ENCODE results near the gene TAL1.

TAL1 gene

GRCh38 chr1:47216278-47217059 lies 15.6 kb downstream of the TAL1 start:
- no peak for DNase-seq
- TF ChIP-seq CTCF (IDR thresholded peaks at IDR 0.05; ENCODE audit: low read depth, low read length, missing control alignments), result no peak
- Histone ChIP-seq H3K36me3 (replicated peaks) (no peaks in the 10 kb centered on the region), H3K27ac (no peak overlapping the region), H3K27me3 (replicated peaks) (no peaks in the 10 kb centered on the region), H3K4me3 (ENCODE audit: low read depth, low read length) (no peak overlapping the region)
- in situ Hi-C loops (cut with HindIII; ENCODE audit: low pct_ligation_motif_present, low sequenced_read_pairs), result no loop called here

- Histone ChIP-seq H3K27ac (no peak overlapping the region), H3K36me3 (replicated peaks) (no peaks in the 10 kb centered on the region), H3K4me3 (ENCODE audit: low read depth, low read length) (no peak overlapping the region), H3K27me3 (replicated peaks) (no peaks in the 10 kb centered on the region)
- DNase-seq, result no peak
- no peak for TF ChIP-seq CTCF (IDR thresholded peaks at IDR 0.05; ENCODE audit: low read depth, low read length, missing control alignments)
- in situ Hi-C loops (cut with HindIII; ENCODE audit: low pct_ligation_motif_present, low sequenced_read_pairs), result no loop called here
These were observed 16.3 kb downstream of the TAL1 start for GRCh38 chr1:47215713-47216112.

- no peak for TF ChIP-seq CTCF (IDR thresholded peaks at IDR 0.05; ENCODE audit: low read depth, low read length, missing control alignments)
- no peak for DNase-seq
- in situ Hi-C loops (cut with HindIII; ENCODE audit: low pct_ligation_motif_present, low sequenced_read_pairs), result no loop called here
- no peaks in the 10 kb centered on the region for H3K36me3 ChIP-seq (replicated peaks)
- no peak overlapping the region for H3K4me3 ChIP-seq (ENCODE audit: low read depth, low read length)
- H3K27ac ChIP-seq, result no peak overlapping the region
- no peaks in the 10 kb centered on the region for H3K27me3 ChIP-seq (replicated peaks)
These were observed 17.5 kb downstream of the TAL1 start for GRCh38 chr1:47214549-47214948.

DNA sequence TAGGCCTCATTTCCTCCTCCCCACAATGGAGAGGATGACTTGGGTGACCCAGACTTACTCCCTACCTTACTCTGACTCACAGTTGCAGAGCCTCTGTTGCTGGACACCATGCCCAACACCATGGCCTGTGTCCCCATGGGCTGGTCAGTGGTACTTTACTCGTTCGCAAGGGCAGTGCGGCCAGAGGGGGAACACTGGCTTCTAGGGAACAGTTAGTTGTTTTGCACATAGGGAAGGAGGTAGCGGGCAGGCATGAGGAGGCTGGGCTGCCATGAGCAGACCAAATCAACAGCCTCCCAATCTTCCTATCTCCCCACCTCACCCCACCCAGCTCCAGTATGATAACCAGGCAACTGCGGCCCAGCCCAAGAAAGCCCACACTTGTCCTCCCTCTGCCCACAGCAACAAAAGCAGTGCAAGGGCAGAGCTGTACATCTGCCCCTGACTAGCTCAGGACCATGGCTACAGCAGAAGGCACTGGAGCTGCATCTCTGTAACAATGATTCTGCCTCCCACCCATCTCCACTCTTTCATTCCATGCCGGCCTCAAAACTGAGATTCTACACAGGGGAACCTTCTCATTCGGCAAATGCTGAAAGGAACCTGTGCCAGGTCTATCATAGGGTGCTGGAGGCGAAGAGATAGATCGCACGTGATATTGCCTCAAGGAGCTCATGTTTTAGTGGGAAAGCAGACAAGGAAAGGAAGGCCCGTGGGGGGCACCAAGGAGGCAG lies 18.6 kb downstream of the TAL1 start:
- in situ Hi-C loops (cut with HindIII; ENCODE audit: low pct_ligation_motif_present, low sequenced_read_pairs), result no loop called here
- Histone ChIP-seq H3K27me3 (replicated peaks) (no peaks in the 10 kb centered on the region), H3K36me3 (replicated peaks) (no peaks in the 10 kb centered on the region), H3K4me3 (ENCODE audit: low read depth, low read length) (no peak overlapping the region), H3K27ac (no peak overlapping the region)
- DNase-seq, result no peak
- no peak for TF ChIP-seq CTCF (IDR thresholded peaks at IDR 0.05; ENCODE audit: low read depth, low read length, missing control alignments)

DNA sequence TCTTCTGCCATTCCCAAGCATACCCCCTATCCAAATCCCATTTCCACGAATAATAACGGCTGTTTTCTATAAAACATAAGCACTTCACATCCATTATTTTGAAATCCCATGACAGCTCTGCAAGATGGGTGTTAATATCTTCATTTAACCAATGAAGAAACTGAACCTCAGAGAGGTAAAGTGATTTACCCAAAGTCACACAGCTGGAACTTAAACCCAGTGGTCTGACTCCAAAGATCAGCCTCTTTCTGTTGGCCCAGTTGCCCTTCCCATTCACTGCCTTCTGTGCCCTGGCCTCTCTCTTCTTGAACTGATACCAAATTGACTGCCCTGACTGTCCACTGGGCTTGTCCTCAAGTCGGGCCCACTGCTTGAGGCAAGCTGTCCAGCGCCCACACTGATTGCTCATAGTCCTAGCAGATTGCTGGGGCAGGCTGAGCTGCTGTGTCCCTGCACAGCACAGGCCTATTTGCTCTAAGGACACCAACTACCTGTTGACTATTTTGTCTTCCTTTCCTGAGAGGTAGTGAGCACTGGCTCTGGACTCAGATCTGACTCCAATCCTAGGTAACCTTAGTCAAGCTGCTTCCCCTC lies 19.3 kb downstream of the TAL1 start:
- H3K27me3 ChIP-seq (replicated peaks), result no peaks in the 10 kb centered on the region

More for the DNA sequence above, 19.3 kb downstream of the TAL1 start:
- Histone ChIP-seq H3K36me3 (replicated peaks) (no peaks in the 10 kb centered on the region), H3K4me3 (ENCODE audit: low read depth, low read length) (no peak overlapping the region), H3K27ac (no peak overlapping the region)
- no peak for DNase-seq
- in situ Hi-C loops (cut with HindIII; ENCODE audit: low pct_ligation_motif_present, low sequenced_read_pairs), result no loop called here
- TF ChIP-seq CTCF (IDR thresholded peaks at IDR 0.05; ENCODE audit: low read depth, low read length, missing control alignments), result no peak
